HCT116 (cell line): ENCODE measurements around the gene AVPI1.

ENCODE experiments used
- CEBPB ChIP-seq: IDR thresholded peaks from 2 replicates; pipeline ENCODE4 v1.6.1; 2012; ENCODE audit warnings: low read depth
- EGR1 ChIP-seq: IDR thresholded peaks from 2 replicates; pipeline ENCODE4 v1.6.1; 2012; ENCODE audit warnings: low read depth
- EZH2 ChIP-seq: fragments of 200-600 bp; sonication (generic); IDR thresholded peaks from 2 replicates; pipeline ENCODE4 v1.6.1; 2017; ENCODE audit warnings: antibody characterized with exemption, mixed run types
- FOSL1 ChIP-seq: IDR thresholded peaks from 2 replicates; pipeline ENCODE4 v1.6.1; 2012; ENCODE audit warnings: low read depth
- MAX ChIP-seq: IDR thresholded peaks from 2 replicates; pipeline ENCODE4 v1.6.1; 2012
- RAD21 ChIP-seq: IDR thresholded peaks from 2 replicates; pipeline ENCODE4 v1.6.1; 2012; ENCODE audit warnings: low read depth, mild to moderate bottlenecking
- REST ChIP-seq: IDR thresholded peaks from 2 replicates; pipeline ENCODE4 v1.6.1; 2012; ENCODE audit warnings: low read depth
- TF ChIP-seq, protein P1 (sequence below), 3 experiments: fragments of 200-600 bp in 1 of 3; sonication (generic) in 1 of 3; IDR thresholded peaks in 2 of 3; conservative IDR thresholded peaks in 1 of 3; 2 replicates each; pipeline ENCODE4 v1.5.1; 2012 to 2017; ENCODE audit warnings: low read depth in 2 of 3, low read length in 2 of 3, antibody characterized with exemption in 1 of 3, borderline replicate concordance in 1 of 3, control low read depth in 1 of 3, mild to moderate bottlenecking in 1 of 3, mixed read lengths in 1 of 3, mixed run types in 1 of 3, moderate library complexity in 1 of 3; ENCODE audit not compliant: insufficient read depth in 1 of 3
- TF ChIP-seq, protein P2 (sequence below): IDR thresholded peaks from 2 replicates; pipeline ENCODE4 v1.6.1; 2011; ENCODE audit warnings: mild to moderate bottlenecking, low read length, moderate library complexity; ENCODE audit not compliant: insufficient replicate concordance; ENCODE audit errors: extremely low read depth

DNA sequence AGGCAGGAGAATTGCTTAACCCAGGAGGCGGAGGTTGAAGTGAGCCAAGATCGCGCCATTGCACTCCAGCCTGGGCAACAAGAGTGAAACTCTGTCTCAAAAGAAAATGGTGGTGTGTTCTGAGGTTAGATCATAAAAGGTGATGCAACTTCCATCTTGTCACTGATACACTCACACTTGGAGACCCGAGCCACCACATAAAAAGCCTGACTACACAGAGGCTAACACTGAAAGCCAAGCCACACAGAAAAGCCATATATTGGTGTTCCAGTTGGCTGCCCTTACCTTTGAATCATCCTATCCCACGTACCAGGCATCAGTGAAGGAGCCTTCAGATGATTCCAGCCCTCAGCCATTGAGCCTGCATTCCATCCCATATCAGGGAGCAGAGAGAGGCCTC is 57.8 kb downstream of the AVPI1 start:
- TF ChIP-seq REST (no peak), MAX (no peak), EZH2 (no peak), EGR1 (no peak), CEBPB (no peak), RAD21 (no peak), FOSL1 (no peak)
- TF ChIP-seq, protein P1, sequence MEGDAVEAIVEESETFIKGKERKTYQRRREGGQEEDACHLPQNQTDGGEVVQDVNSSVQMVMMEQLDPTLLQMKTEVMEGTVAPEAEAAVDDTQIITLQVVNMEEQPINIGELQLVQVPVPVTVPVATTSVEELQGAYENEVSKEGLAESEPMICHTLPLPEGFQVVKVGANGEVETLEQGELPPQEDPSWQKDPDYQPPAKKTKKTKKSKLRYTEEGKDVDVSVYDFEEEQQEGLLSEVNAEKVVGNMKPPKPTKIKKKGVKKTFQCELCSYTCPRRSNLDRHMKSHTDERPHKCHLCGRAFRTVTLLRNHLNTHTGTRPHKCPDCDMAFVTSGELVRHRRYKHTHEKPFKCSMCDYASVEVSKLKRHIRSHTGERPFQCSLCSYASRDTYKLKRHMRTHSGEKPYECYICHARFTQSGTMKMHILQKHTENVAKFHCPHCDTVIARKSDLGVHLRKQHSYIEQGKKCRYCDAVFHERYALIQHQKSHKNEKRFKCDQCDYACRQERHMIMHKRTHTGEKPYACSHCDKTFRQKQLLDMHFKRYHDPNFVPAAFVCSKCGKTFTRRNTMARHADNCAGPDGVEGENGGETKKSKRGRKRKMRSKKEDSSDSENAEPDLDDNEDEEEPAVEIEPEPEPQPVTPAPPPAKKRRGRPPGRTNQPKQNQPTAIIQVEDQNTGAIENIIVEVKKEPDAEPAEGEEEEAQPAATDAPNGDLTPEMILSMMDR (IDR thresholded peaks at IDR 0.05 in 2 of 3, conservative IDR thresholded peaks at IDR 0.05 in 1 of 3; ENCODE audit: borderline replicate concordance in 1 of 3, insufficient read depth in 1 of 3, low read depth in 2 of 3, low read length in 2 of 3) = no peak
- TF ChIP-seq, protein P2, sequence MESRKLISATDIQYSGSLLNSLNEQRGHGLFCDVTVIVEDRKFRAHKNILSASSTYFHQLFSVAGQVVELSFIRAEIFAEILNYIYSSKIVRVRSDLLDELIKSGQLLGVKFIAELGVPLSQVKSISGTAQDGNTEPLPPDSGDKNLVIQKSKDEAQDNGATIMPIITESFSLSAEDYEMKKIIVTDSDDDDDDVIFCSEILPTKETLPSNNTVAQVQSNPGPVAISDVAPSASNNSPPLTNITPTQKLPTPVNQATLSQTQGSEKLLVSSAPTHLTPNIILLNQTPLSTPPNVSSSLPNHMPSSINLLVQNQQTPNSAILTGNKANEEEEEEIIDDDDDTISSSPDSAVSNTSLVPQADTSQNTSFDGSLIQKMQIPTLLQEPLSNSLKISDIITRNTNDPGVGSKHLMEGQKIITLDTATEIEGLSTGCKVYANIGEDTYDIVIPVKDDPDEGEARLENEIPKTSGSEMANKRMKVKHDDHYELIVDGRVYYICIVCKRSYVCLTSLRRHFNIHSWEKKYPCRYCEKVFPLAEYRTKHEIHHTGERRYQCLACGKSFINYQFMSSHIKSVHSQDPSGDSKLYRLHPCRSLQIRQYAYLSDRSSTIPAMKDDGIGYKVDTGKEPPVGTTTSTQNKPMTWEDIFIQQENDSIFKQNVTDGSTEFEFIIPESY = no peak
